Body of pancreas (tissue), 4 donors: ENCODE measurements around the gene IFT81.
"Not testable (repeated sequence)": the region's sequence is repeated elsewhere in the genome, so short reads cannot be mapped to it uniquely, and the experiment has no call there.

Experiments
- POLR2A ChIP-seq, 3 donors: fragments of 450-650 bp; IDR thresholded peaks; one replicate each; pipeline ENCODE4 v1.6.1; 2016; ENCODE audit warnings: antibody characterized with exemption in 3 of 3, mild to moderate bottlenecking in 2 of 3
- TF ChIP-seq, protein P1 (sequence below), 7 experiments: fragments of 450-650 bp in 4 of 7; fragments of 200-600 bp in 3 of 7; sonication (generic) in 3 of 7; IDR thresholded peaks; one replicate each; pipeline ENCODE4 v1.5.1; 2016 to 2019; ENCODE audit warnings: antibody characterized with exemption in 7 of 7

GRCh38 chr12:110088216-110088615, 35.9 kb upstream of the IFT81 start:
- TF ChIP-seq, protein P1, sequence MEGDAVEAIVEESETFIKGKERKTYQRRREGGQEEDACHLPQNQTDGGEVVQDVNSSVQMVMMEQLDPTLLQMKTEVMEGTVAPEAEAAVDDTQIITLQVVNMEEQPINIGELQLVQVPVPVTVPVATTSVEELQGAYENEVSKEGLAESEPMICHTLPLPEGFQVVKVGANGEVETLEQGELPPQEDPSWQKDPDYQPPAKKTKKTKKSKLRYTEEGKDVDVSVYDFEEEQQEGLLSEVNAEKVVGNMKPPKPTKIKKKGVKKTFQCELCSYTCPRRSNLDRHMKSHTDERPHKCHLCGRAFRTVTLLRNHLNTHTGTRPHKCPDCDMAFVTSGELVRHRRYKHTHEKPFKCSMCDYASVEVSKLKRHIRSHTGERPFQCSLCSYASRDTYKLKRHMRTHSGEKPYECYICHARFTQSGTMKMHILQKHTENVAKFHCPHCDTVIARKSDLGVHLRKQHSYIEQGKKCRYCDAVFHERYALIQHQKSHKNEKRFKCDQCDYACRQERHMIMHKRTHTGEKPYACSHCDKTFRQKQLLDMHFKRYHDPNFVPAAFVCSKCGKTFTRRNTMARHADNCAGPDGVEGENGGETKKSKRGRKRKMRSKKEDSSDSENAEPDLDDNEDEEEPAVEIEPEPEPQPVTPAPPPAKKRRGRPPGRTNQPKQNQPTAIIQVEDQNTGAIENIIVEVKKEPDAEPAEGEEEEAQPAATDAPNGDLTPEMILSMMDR (IDR thresholded peaks at IDR 0.05): not testable (repeated sequence)
- TF ChIP-seq POLR2A (IDR thresholded peaks at IDR 0.05): not testable (repeated sequence)
